ENCODE measurements around the gene INPPL1. TPM values are rescaled to one million over a fixed set of nuclear protein-coding genes. Genes with fewer than 3 reads are reported as not detected.
"Not testable (repeated sequence)": the region's sequence is repeated elsewhere in the genome, so short reads cannot be mapped to it uniquely, and the experiment has no call there.

Gene INPPL1, protein sequence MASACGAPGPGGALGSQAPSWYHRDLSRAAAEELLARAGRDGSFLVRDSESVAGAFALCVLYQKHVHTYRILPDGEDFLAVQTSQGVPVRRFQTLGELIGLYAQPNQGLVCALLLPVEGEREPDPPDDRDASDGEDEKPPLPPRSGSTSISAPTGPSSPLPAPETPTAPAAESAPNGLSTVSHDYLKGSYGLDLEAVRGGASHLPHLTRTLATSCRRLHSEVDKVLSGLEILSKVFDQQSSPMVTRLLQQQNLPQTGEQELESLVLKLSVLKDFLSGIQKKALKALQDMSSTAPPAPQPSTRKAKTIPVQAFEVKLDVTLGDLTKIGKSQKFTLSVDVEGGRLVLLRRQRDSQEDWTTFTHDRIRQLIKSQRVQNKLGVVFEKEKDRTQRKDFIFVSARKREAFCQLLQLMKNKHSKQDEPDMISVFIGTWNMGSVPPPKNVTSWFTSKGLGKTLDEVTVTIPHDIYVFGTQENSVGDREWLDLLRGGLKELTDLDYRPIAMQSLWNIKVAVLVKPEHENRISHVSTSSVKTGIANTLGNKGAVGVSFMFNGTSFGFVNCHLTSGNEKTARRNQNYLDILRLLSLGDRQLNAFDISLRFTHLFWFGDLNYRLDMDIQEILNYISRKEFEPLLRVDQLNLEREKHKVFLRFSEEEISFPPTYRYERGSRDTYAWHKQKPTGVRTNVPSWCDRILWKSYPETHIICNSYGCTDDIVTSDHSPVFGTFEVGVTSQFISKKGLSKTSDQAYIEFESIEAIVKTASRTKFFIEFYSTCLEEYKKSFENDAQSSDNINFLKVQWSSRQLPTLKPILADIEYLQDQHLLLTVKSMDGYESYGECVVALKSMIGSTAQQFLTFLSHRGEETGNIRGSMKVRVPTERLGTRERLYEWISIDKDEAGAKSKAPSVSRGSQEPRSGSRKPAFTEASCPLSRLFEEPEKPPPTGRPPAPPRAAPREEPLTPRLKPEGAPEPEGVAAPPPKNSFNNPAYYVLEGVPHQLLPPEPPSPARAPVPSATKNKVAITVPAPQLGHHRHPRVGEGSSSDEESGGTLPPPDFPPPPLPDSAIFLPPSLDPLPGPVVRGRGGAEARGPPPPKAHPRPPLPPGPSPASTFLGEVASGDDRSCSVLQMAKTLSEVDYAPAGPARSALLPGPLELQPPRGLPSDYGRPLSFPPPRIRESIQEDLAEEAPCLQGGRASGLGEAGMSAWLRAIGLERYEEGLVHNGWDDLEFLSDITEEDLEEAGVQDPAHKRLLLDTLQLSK
- total RNA-seq: 100 to 1,000 TPM in 2 of 8 experiments, 10 to 100 TPM in 6; 16.6 to 161 (median 41.3) TPM

DNA sequence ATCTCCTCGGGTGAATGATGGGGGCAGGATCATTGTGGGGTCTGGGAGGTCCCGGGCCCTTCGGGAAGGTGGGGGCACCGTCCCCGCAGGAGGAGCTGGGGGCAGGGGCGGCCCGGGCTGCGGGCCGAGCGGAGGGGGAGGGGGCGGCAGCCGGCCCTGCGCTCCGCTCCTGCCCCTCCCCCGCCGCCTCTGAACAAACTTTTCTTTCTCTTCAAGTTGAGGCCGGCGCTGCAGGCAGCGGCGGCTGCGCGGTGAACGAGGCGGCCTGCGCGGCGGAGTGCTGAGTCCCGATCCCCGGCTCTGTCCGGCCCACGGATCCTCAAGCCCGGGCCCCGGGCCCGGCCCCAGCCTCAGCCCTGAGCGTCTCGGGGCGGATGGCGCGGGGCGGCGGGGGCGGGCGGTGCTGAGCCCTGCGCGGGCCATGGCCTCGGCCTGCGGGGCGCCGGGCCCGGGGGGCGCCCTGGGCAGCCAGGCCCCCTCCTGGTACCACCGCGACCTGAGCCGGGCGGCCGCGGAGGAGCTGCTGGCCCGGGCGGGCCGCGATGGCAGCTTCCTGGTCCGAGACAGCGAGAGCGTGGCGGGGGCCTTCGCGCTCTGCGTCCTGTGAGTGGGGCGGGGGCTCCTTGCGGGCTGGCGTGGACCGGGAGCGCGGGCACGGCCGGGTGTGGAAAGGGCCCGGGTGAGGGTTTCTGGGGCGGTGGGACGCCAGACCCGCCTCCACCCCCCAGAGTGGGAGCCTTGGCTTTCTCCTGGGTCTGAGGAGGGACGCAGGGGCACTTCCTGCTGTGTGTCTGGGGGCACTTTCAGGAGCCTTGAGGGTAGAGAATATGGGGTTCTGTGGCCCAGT is at the start of gene INPPL1:
INPPL1 (plus strand) TSS at position 204 of the 847 bp plus-strand sequence; CDS start at position 422, 218 bp downstream.
- ATAC-seq (replicated peaks in 6 of 8): peak in 6 of 8 experiments; percentile 1 to 24 (median 7)

GRCh38 chr11:72177656-72178055 is 46.9 kb upstream of the INPPL1 start:
- in situ Hi-C loops (cut with MboI; ENCODE audit: low pct_unique_long_range_greater_than_20kb in 2 of 9, low sequenced_read_pairs in 9 of 9, unreplicated experiment in 9 of 9): no loop called here

More for the DNA sequence above, at the start of gene INPPL1:
- in situ Hi-C loops (cut with MboI; ENCODE audit: low pct_unique_long_range_greater_than_20kb in 2 of 9, low sequenced_read_pairs in 9 of 9, unreplicated experiment in 9 of 9): loop anchor here in 1 of 9 experiments (25.0 kb wide), 1 partner anchor 188 kb away; no protein-coding TSS in a partner anchor
- Histone ChIP-seq H3K27ac (peak within 1 kb of the TSS; percentile 78 to 85), H3K4me3 (peak within 1 kb of the TSS; percentile 55 to 85 (median 72)), H3K4me1 (replicated peaks in 1 of 2) (peaks cover 4 to 14% of the 10 kb centered on the region in 2 donors)
- 0% methylated on average over 1 of the region's 81 CpGs; no CpG with 5 or more reads in 9 of the 10 experiments for WGBS, 10 experiments

DNA sequence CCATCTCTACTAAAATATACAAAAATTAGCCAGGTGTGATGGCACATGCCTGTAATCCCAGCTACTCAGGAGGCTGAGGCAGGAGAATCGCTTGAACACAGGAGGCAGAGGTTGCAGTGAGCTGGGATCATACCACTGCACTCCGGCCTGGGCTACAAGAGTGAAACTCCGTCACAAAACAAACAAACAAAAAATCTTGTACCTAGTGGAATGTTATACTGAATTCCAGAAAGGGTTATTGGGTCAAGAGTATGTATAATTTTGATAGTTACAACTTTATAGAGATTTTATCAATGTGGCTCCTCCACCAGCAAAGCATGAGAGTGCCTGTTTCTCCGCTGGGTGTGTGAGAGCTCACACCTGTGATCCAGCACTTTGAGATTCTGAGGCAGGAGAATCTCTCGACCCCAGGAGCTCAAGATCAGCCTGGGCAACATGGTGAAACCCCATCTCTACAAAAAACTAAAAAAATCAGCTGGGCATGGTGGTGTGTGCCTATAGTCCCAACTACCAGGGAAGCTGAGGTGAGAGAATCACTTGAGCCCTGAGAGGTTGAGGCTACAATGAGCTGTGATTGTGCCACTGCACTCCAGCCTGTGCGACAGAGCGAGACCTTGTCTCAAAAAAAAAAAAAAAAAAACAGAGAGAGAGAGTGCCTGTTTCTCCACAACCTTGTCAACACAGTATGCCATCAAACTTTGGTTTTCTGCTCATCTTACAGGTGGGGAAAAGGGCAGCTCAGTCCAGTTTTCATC is 45.3 kb upstream of the INPPL1 start:
- ATAC-seq (replicated peaks in 6 of 8): no peak
- Histone ChIP-seq H3K4me3 (no peak overlapping the region), H3K4me1 (replicated peaks in 1 of 2) (no peaks in the 10 kb centered on the region), H3K27ac (no peak overlapping the region)
- 60 to 100% (median 84%) methylated on average over 1 to 4 of the region's 7 CpGs; no CpG with 5 or more reads in 2 of the 10 experiments for WGBS, 10 experiments
- in situ Hi-C loops (cut with MboI; ENCODE audit: low pct_unique_long_range_greater_than_20kb in 2 of 9, low sequenced_read_pairs in 9 of 9, unreplicated experiment in 9 of 9): no loop called here

More at GRCh38 chr11:72177656-72178055, 46.9 kb upstream of the INPPL1 start:
- Histone ChIP-seq H3K4me1 (replicated peaks in 1 of 2) (no peaks in the 10 kb centered on the region), H3K4me3 (no peak overlapping the region), H3K27ac (no peak overlapping the region)
- 60 to 100% (median 100%) methylated on average over 1 to 5 of the region's 6 CpGs; no CpG with 5 or more reads in 5 of the 10 experiments for WGBS, 10 experiments
- peak in 2 of 8 experiments; percentile 18 to 44 for ATAC-seq (replicated peaks in 6 of 8)

DNA sequence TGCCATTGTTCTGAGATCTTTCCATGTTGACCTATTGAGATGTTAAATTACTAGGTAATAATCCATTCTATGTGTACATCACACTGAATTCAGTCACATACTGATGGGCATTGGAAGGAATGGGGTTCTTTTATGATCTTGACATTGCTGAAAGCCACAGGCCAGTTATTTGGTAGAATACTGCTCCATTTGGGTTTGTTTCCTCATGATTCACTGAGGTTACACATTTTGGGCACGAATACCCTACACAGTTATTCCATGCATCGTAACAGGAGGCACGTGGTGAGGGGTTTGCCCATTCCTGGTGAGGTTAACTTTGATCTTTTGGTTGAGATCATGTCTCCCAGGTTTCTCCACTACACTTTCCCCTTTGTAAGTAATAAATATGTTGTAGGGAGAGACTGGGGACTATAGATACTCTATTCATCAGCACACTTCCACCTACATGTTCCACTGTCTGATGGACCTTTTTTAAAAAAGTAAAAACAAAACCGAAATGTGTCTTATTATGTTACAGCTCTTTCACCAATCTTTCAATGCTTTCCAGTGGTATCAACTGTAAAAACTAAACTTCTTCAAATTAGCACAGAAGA is 44.7 kb upstream of the INPPL1 start:
- in situ Hi-C loops (cut with MboI; ENCODE audit: low pct_unique_long_range_greater_than_20kb in 2 of 9, low sequenced_read_pairs in 9 of 9, unreplicated experiment in 9 of 9): no loop called here
- 25 to 60% (median 50%) methylated on average over 1 to 4 of the region's 4 CpGs; no CpG with 5 or more reads in 3 of the 10 experiments for WGBS, 10 experiments

GRCh38 chr11:72180892-72181552 is 43.5 kb upstream of the INPPL1 start:
- H3K4me1 ChIP-seq (replicated peaks in 1 of 2); in situ Hi-C loops (cut with MboI; ENCODE audit: low pct_unique_long_range_greater_than_20kb in 2 of 9, low sequenced_read_pairs in 9 of 9, unreplicated experiment in 9 of 9); H3K4me3 ChIP-seq; H3K27ac ChIP-seq: not testable (repeated sequence)
- 40 to 90% (median 81%) methylated on average over 1 to 4 of the region's 7 CpGs; no CpG with 5 or more reads in 7 of the 10 experiments for WGBS, 10 experiments
- ATAC-seq (replicated peaks in 6 of 8): peak in 1 of 8 experiments; percentile 8

More for the DNA sequence above, 44.7 kb upstream of the INPPL1 start:
- no peak for ATAC-seq (replicated peaks in 6 of 8)
- H3K27ac ChIP-seq: no peak overlapping the region
- H3K4me1 ChIP-seq (replicated peaks in 1 of 2): no peaks in the 10 kb centered on the region
- H3K4me3 ChIP-seq: no peak overlapping the region

DNA sequence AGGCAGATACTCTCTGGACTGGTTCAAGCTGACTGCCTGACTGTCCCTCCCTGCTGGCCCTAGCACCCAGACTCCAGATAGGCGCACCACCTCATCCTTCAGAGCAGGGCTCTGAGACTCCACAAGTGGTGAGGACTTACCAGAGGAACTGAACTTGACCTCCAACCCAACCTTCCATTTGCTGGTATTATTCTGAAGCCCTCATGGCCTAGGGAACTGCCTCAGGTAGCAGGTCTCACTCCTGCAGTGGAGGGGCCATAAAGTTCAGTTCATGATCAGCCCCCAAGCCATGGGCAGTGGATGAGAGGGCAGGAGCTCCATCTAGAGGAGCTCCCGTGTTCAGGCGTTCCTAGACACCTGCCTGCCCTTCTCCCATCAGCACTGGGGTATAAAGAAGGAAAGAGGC is 43.0 kb upstream of the INPPL1 start:
- 86% methylated on average over 1 of the region's 3 CpGs; no CpG with 5 or more reads in 9 of the 10 experiments for WGBS, 10 experiments
- H3K4me1 ChIP-seq (replicated peaks in 1 of 2); in situ Hi-C loops (cut with MboI; ENCODE audit: low pct_unique_long_range_greater_than_20kb in 2 of 9, low sequenced_read_pairs in 9 of 9, unreplicated experiment in 9 of 9); H3K4me3 ChIP-seq; H3K27ac ChIP-seq: not testable (repeated sequence)
- peak in 3 of 8 experiments; percentile 47 to 55 (median 51) for ATAC-seq (replicated peaks in 6 of 8)

DNA sequence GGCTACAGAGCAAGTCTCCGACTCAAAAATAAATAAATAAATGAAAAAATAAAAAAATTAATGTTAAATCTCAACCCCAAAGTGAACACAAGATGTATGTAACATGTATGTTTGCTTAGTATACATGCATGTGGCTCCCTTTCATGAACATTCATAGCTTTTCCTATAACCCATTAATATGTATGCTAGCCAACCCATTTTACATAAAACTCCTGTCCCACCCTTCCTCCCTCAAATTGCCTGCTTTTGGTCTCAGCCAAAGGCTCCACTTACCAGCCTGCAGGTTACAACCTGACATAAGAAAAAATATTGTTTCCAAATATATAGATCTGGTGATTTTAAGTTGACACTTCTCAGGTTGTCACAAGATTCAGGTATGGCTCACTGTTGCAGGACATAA is 36.3 kb upstream of the INPPL1 start:
- Histone ChIP-seq H3K4me1 (replicated peaks in 1 of 2) (no peaks in the 10 kb centered on the region), H3K27ac (no peak overlapping the region), H3K4me3 (no peak overlapping the region)
- peak in 3 of 8 experiments; percentile 36 to 69 (median 52) for ATAC-seq (replicated peaks in 6 of 8)
- in situ Hi-C loops (cut with MboI; ENCODE audit: low pct_unique_long_range_greater_than_20kb in 2 of 9, low sequenced_read_pairs in 9 of 9, unreplicated experiment in 9 of 9): no loop called here
- WGBS, 10 experiments: 60 to 100% (median 86%) methylated on average over 1 of the region's 1 CpG; no CpG with 5 or more reads in 5 of the 10 experiments

DNA sequence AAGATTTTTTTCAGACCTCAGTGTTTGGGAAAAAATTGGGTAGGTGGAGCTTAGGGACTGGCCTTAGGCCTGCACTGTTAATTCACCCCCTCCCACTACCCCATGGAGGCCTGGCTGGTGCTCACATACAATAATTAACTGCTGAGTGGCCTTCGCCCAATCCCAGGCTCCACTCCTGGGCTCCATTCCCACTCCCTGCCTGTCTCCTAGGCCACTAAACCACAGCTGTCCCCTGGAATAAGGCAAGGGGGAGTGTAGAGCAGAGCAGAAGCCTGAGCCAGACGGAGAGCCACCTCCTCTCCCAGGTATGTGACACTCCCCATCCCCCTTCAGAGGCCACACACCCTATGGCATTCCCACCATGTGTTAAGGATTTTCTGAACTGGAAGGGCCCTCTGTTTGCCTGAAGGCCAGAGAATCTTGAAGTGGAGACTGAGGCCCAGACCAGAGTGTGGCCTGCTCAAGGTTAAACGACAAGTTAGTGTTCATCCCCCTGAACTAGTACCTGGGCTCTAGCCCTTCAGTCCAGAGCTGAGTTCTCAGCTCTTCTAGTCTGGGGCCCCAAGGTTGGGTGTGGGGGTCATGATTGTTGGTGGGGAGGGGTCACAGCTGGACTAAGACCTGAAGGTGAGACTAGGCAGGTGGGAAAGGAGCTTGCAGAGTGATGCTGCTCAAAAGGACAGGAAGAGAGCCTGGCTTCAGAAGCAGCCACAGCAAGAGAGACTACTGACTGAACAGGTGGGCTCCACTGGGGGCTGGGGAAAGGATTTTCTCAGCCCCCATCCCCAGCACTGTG is 34.9 kb upstream of the INPPL1 start:
- WGBS, 10 experiments: 100% methylated on average over 1 of the region's 3 CpGs; no CpG with 5 or more reads in 9 of the 10 experiments
- no peak overlapping the region for H3K4me3 ChIP-seq
- peak in 3 of 8 experiments; percentile 48 to 61 (median 51) for ATAC-seq (replicated peaks in 6 of 8)
- H3K4me1 ChIP-seq (replicated peaks in 1 of 2): no peaks in the 10 kb centered on the region
- in situ Hi-C loops (cut with MboI; ENCODE audit: low pct_unique_long_range_greater_than_20kb in 2 of 9, low sequenced_read_pairs in 9 of 9, unreplicated experiment in 9 of 9): no loop called here
- H3K27ac ChIP-seq: no peak overlapping the region

- WGBS, 10 experiments: 20 to 100% (median 70%) methylated on average over 1 to 2 of the region's 5 CpGs; no CpG with 5 or more reads in 3 of the 10 experiments
- Histone ChIP-seq H3K4me1 (replicated peaks in 1 of 2) (no peaks in the 10 kb centered on the region), H3K4me3 (no peak overlapping the region), H3K27ac (no peak overlapping the region)
- in situ Hi-C loops (cut with MboI; ENCODE audit: low pct_unique_long_range_greater_than_20kb in 2 of 9, low sequenced_read_pairs in 9 of 9, unreplicated experiment in 9 of 9): no loop called here
- ATAC-seq (replicated peaks in 6 of 8): no peak
These were observed 33.9 kb upstream of the INPPL1 start for GRCh38 chr11:72190631-72191071.

- no peak within 1 kb of the TSS for H3K4me3 ChIP-seq
- H3K4me1 ChIP-seq (replicated peaks in 1 of 2): no peaks in the 10 kb centered on the region
- 60 to 80% (median 72%) methylated on average over 1 to 4 of the region's 5 CpGs; no CpG with 5 or more reads in 6 of the 10 experiments for WGBS, 10 experiments
- no peak within 1 kb of the TSS for H3K27ac ChIP-seq
- in situ Hi-C loops (cut with MboI; ENCODE audit: low pct_unique_long_range_greater_than_20kb in 2 of 9, low sequenced_read_pairs in 9 of 9, unreplicated experiment in 9 of 9): no loop called here
- ATAC-seq (replicated peaks in 6 of 8): peak in 3 of 8 experiments; percentile 52 to 57 (median 55)
These were observed 32.6 kb upstream of the INPPL1 start, which contains the start of gene FOLR1 for GRCh38 chr11:72191961-72192381. Gene FOLR1 (plus strand): TSS chr11:72192140. CDS start chr11:72192174, 34 bp downstream.

Measured in motor neuron (in vitro differentiated cells).